Measurements from ENCODE around the gene AZI2.

AZI2 gene

DNA sequence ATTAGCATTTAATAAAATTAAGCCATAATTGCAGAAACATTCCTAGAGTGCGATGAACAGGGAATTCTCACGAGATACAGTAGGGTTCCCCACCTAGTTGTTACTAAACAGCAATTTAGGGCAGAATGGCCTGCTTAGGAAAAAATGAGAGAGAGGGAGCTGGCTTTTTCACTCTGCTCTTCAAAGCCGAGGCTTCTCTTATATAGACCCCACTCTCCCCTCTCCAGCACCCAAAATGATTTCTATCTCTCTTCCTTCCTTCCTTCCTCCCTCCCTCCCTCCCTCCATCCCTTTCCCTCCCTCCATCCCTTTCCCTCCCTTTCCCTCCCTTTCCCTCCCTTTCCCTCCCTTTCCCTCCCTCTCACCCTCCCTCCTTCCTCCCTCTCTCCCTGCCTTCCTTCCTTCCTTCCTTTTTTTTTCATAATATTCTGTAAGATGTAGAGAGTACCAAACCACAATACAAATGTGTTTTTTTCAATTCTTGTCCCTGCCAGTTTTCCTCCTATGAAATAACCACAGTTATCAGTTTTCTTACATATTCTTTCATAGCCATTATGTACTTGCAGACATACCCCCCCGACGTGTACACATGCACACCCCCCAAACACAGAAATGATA is 48.2 kb downstream of the AZI2 start:
- no peak for DNase-seq

- no peak for DNase-seq
These were observed 48.9 kb downstream of the AZI2 start for GRCh38 chr3:28299705-28300104.

- no peak for DNase-seq
These were observed 52.6 kb downstream of the AZI2 start for GRCh38 chr3:28295898-28296490.

- DNase-seq, result no peak
These were observed 53.8 kb downstream of the AZI2 start for GRCh38 chr3:28294667-28295413.

DNA sequence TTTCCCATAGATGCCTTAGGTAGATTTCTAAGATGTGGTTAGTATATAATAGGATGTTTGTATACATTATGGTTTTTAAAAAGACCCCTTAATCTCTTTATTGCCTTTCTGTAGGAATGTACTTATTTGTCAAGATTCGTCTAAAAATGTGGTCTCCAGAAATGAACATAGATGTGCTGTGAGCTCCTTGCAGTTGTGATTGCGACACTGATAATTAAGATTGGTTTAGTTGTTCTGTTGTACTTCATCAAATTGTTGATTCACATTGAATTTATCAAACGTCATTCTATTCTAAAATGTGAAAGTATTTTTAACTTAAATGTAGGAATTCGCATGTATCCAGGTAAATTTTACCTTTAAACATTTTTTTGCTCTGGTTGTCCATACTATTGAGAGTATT is 56.0 kb downstream of the AZI2 start:
- no peak for DNase-seq

DNA sequence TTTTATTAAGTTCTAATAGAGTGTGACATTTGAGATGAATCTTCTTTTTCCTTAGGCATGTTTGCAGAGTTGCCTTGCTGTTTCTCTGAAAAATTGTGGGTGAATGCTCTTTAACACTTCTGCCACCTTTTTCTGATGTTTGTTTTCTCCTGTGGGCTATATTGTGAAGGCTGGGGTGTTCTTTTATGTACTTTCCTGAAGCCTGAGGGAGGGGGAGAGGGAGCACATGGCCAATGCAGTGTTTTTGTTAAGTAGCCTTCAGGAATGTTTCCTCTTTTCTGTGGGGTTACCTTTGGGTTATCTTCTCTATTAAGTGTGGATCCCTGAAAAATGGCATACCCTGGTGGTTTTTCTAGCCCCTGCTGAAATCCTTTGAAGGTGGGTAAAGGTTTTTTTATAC is 57.0 kb downstream of the AZI2 start:
- no peak for DNase-seq

- no peak for DNase-seq
These were observed 57.7 kb downstream of the AZI2 start for GRCh38 chr3:28290863-28291300.

GRCh38 chr3:28287046-28287445 is 61.6 kb downstream of the AZI2 start:
- DNase-seq, result no peak

- no peak for DNase-seq
These were observed 62.0 kb downstream of the AZI2 start for GRCh38 chr3:28286595-28286994.

DNA sequence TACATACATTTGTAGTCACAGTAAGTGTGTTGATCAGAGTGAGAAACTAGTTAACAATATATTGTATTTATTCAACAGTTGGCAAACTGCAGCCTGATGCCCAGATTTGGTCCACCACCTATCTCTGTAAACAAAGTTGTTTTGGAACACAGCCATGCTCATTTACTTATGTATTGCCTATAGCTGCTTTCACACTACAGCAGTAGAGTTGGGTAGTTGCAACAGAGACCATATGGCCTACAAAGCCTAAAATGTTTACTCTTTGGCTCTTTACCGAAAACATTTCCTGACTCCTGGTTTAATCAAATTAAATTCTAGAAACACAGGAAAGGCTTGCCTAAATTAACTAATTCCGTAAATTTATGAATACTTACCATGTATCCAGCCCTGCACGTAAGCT is 67.8 kb downstream of the AZI2 start:
- DNase-seq, result no peak

GRCh38 chr3:28279770-28280169 is 68.9 kb downstream of the AZI2 start:
- DNase-seq, result no peak

GRCh38 chr3:28278918-28279317 is 69.7 kb downstream of the AZI2 start:
- no peak for DNase-seq

GRCh38 chr3:28273837-28274236 is 74.8 kb downstream of the AZI2 start:
- no peak for DNase-seq

Data from activated CD4-positive, alpha-beta T cell treated with anti-CD3 and anti-CD28 coated beads for 4 hours (primary cell).